ENCODE measurements around the gene SEPTIN3.

The SEPTIN3 gene

GRCh38 chr22:41969110-41969646 is at the start of gene SEPTIN3:
TSS of gene SEPTIN3 (plus strand) at chr22:41969443. CDS start at chr22:41971493, 2,050 bp downstream.
- DNase-seq: no peak

- no peak for DNase-seq
These were observed 48.8 kb upstream of the SEPTIN3 start for GRCh38 chr22:41920271-41920976.

- no peak for DNase-seq
These were observed 46.9 kb upstream of the SEPTIN3 start for GRCh38 chr22:41922328-41922727.

GRCh38 chr22:41922940-41923594 is 46.2 kb upstream of the SEPTIN3 start:
- no peak for DNase-seq

GRCh38 chr22:41923595-41924276 is 45.5 kb upstream of the SEPTIN3 start:
- no peak for DNase-seq

GRCh38 chr22:41925783-41926460 is 43.3 kb upstream of the SEPTIN3 start:
- peak; percentile 82 for DNase-seq

GRCh38 chr22:41927813-41928212 is 41.4 kb upstream of the SEPTIN3 start:
- DNase-seq: no peak

GRCh38 chr22:41928593-41929417 is 40.4 kb upstream of the SEPTIN3 start:
- DNase-seq: no peak

GRCh38 chr22:41929418-41929810 is 39.8 kb upstream of the SEPTIN3 start:
- DNase-seq: no peak

GRCh38 chr22:41931701-41932269 is 37.5 kb upstream of the SEPTIN3 start:
- DNase-seq: no peak

- no peak for DNase-seq
These were observed 36.9 kb upstream of the SEPTIN3 start for GRCh38 chr22:41932353-41932752.

- no peak for DNase-seq
These were observed 35.6 kb upstream of the SEPTIN3 start for GRCh38 chr22:41933411-41934177.

GRCh38 chr22:41934284-41935014 is 34.8 kb upstream of the SEPTIN3 start:
- DNase-seq: no peak

- no peak for DNase-seq
These were observed 34.3 kb upstream of the SEPTIN3 start for GRCh38 chr22:41935015-41935351.

- DNase-seq: no peak
These were observed 33.7 kb upstream of the SEPTIN3 start for GRCh38 chr22:41935509-41935908.

GRCh38 chr22:41936894-41937169 is 32.4 kb upstream of the SEPTIN3 start:
- no peak for DNase-seq

GRCh38 chr22:41939981-41940831 is 29.0 kb upstream of the SEPTIN3 start:
- peak; percentile 96 for DNase-seq

GRCh38 chr22:41940832-41941765 is 28.1 kb upstream of the SEPTIN3 start:
- peak; percentile 84 for DNase-seq

Measured in activated CD4-positive, alpha-beta T cell treated with anti-CD3 and anti-CD28 coated beads, Interleukin-2, amount 50 U/mL, for 1 hour (primary cell).